ENCODE measurements around the gene VCAM1.

VCAM1 gene

GRCh38 chr1:100760511-100760910 is 41.0 kb downstream of the VCAM1 start:
- Histone ChIP-seq H3K4me1 (ENCODE audit: low read length) (no peaks in the 10 kb centered on the region), H3K9me3 (replicated peaks; ENCODE audit: insufficient read depth, low read length) (no peaks in the 10 kb centered on the region), H3K4me2 (ENCODE audit: low read depth, low read length) (no peak overlapping the region), H4K20me1 (ENCODE audit: insufficient read depth, low read length) (no peaks in the 10 kb centered on the region), H3K79me2 (ENCODE audit: low read length) (no peaks in the 10 kb centered on the region), H3F3A (ENCODE audit: insufficient read depth, low read length) (no peaks in the 10 kb centered on the region), H3K9ac (ENCODE audit: low read length) (no peak overlapping the region), H3K4me3 (ENCODE audit: low read length) (no peak overlapping the region), H3K9me2 (replicated peaks; ENCODE audit: insufficient read depth, low read length) (no peaks in the 10 kb centered on the region), H2AFZ (ENCODE audit: low read length) (no peak overlapping the region), H3K27ac (ENCODE audit: low read length) (no peak overlapping the region), H3K27me3 (replicated peaks; ENCODE audit: insufficient read depth, low read length) (no peaks in the 10 kb centered on the region), H3K36me3 (replicated peaks; ENCODE audit: insufficient read depth, low read length) (no peaks in the 10 kb centered on the region)
- DNase-seq, result no peak
- TF ChIP-seq EZH2 (optimal IDR thresholded peaks at IDR 0.05; ENCODE audit: low read depth, low read length) (no peak), CTCF (IDR thresholded peaks at IDR 0.05; ENCODE audit: low read length) (no peak), EZH2phosphoT487 (IDR thresholded peaks at IDR 0.05; ENCODE audit: low read length) (no peak)

- no peaks in the 10 kb centered on the region for H3K36me3 ChIP-seq (replicated peaks; ENCODE audit: insufficient read depth, low read length)
- H3K9me2 ChIP-seq (replicated peaks; ENCODE audit: insufficient read depth, low read length), result no peaks in the 10 kb centered on the region
- H2AFZ ChIP-seq (ENCODE audit: low read length), result no peak overlapping the region
- H3K27me3 ChIP-seq (replicated peaks; ENCODE audit: insufficient read depth, low read length), result no peaks in the 10 kb centered on the region
- H3K4me3 ChIP-seq (ENCODE audit: low read length), result no peak overlapping the region
- no peak overlapping the region for H3K4me2 ChIP-seq (ENCODE audit: low read depth, low read length)
- TF ChIP-seq EZH2phosphoT487 (IDR thresholded peaks at IDR 0.05; ENCODE audit: low read length), result no peak
- TF ChIP-seq EZH2 (optimal IDR thresholded peaks at IDR 0.05; ENCODE audit: low read depth, low read length), result no peak
- TF ChIP-seq CTCF (IDR thresholded peaks at IDR 0.05; ENCODE audit: low read length), result no peak
- no peaks in the 10 kb centered on the region for H3F3A ChIP-seq (ENCODE audit: insufficient read depth, low read length)
- H3K9me3 ChIP-seq (replicated peaks; ENCODE audit: insufficient read depth, low read length), result no peaks in the 10 kb centered on the region
- no peaks in the 10 kb centered on the region for H4K20me1 ChIP-seq (ENCODE audit: insufficient read depth, low read length)
- DNase-seq, result no peak
- H3K9ac ChIP-seq (ENCODE audit: low read length), result no peak overlapping the region
- H3K79me2 ChIP-seq (ENCODE audit: low read length), result no peaks in the 10 kb centered on the region
- no peak overlapping the region for H3K27ac ChIP-seq (ENCODE audit: low read length)
- H3K4me1 ChIP-seq (ENCODE audit: low read length), result no peaks in the 10 kb centered on the region
Measured at GRCh38 chr1:100762461-100762860, 42.9 kb downstream of the VCAM1 start.

GRCh38 chr1:100767176-100767890 is 47.8 kb downstream of the VCAM1 start:
- no peak for TF ChIP-seq EZH2phosphoT487 (IDR thresholded peaks at IDR 0.05; ENCODE audit: low read length)
- no peak for TF ChIP-seq EZH2 (optimal IDR thresholded peaks at IDR 0.05; ENCODE audit: low read depth, low read length)
- TF ChIP-seq CTCF (IDR thresholded peaks at IDR 0.05; ENCODE audit: low read length), result no peak

More at GRCh38 chr1:100767176-100767890, 47.8 kb downstream of the VCAM1 start:
- Histone ChIP-seq H3K9me3 (replicated peaks; ENCODE audit: insufficient read depth, low read length) (no peaks in the 10 kb centered on the region), H3K36me3 (replicated peaks; ENCODE audit: insufficient read depth, low read length) (no peaks in the 10 kb centered on the region), H3K4me2 (ENCODE audit: low read depth, low read length) (no peak overlapping the region), H3K4me3 (ENCODE audit: low read length) (no peak overlapping the region), H3K9ac (ENCODE audit: low read length) (no peak overlapping the region), H2AFZ (ENCODE audit: low read length) (no peak overlapping the region), H3K79me2 (ENCODE audit: low read length) (no peaks in the 10 kb centered on the region), H3F3A (ENCODE audit: insufficient read depth, low read length) (no peaks in the 10 kb centered on the region), H3K9me2 (replicated peaks; ENCODE audit: insufficient read depth, low read length) (no peaks in the 10 kb centered on the region), H3K27me3 (replicated peaks; ENCODE audit: insufficient read depth, low read length) (no peaks in the 10 kb centered on the region), H4K20me1 (ENCODE audit: insufficient read depth, low read length) (no peaks in the 10 kb centered on the region), H3K27ac (ENCODE audit: low read length) (no peak overlapping the region), H3K4me1 (ENCODE audit: low read length) (no peaks in the 10 kb centered on the region)
- DNase-seq, result no peak

Data from MM.1S (cell line).